Duodenal mucosa (tissue), 2 donors: ENCODE measurements around the gene SOX18.

Experiments used
- H3K27ac ChIP-seq: one replicate; pipeline ENCODE4 v1.7.0; 2013; ENCODE audit warnings: low read depth, low read length
- H3K27me3 ChIP-seq, 2 donors: one replicate each; pipeline ENCODE4 v1.7.0; 2013; ENCODE audit warnings: low read length in 2 of 2, control low read depth in 1 of 2; ENCODE audit not compliant: insufficient read depth in 2 of 2, control insufficient read depth in 1 of 2
- H3K36me3 ChIP-seq, 2 donors: one replicate each; pipeline ENCODE4 v1.7.0; 2013; ENCODE audit warnings: low read length in 2 of 2, control low read depth in 1 of 2; ENCODE audit not compliant: insufficient read depth in 2 of 2, control insufficient read depth in 1 of 2
- H3K4me1 ChIP-seq, 2 donors: one replicate each; pipeline ENCODE4 v1.7.0; 2013; ENCODE audit warnings: low read length in 2 of 2, control low read depth in 1 of 2; ENCODE audit not compliant: insufficient read depth in 2 of 2, control insufficient read depth in 1 of 2
- H3K4me3 ChIP-seq, 2 donors: one replicate each; pipeline ENCODE4 v1.7.0; 2013; ENCODE audit warnings: low read length in 2 of 2, low read depth in 1 of 2
- H3K9ac ChIP-seq, 2 donors: one replicate each; pipeline ENCODE4 v1.7.0; 2013; ENCODE audit warnings: low read length in 2 of 2, low read depth in 1 of 2
- H3K9me3 ChIP-seq, 2 donors: one replicate each; pipeline ENCODE4 v1.7.0; 2013; ENCODE audit warnings: low read length in 2 of 2, control low read depth in 1 of 2; ENCODE audit not compliant: control insufficient read depth in 1 of 2

The SOX18 gene

GRCh38 chr20:64075556-64075955 is 26.1 kb upstream of the SOX18 start:
- Histone ChIP-seq H3K36me3 (peaks cover 0 to 10% of the 10 kb centered on the region in 2 donors), H3K27ac (no peak overlapping the region), H3K9me3 (no peaks in the 10 kb centered on the region), H3K9ac (no peak overlapping the region), H3K4me1 (peaks cover 8 to 22% of the 10 kb centered on the region in 2 donors), H3K27me3 (peaks cover 0 to 16% of the 10 kb centered on the region in 2 donors), H3K4me3 (no peak overlapping the region)

GRCh38 chr20:64074963-64075362 is 25.5 kb upstream of the SOX18 start:
- H3K9me3 ChIP-seq, result no peaks in the 10 kb centered on the region
- peaks cover 8 to 22% of the 10 kb centered on the region in 2 donors for H3K4me1 ChIP-seq
- peaks cover 0 to 10% of the 10 kb centered on the region in 2 donors for H3K36me3 ChIP-seq
- H3K4me3 ChIP-seq, result no peak overlapping the region
- H3K27me3 ChIP-seq, result peaks cover 0 to 14% of the 10 kb centered on the region in 2 donors
- no peak overlapping the region for H3K9ac ChIP-seq
- no peak overlapping the region for H3K27ac ChIP-seq

- no peak overlapping the region for H3K4me3 ChIP-seq
- no peak overlapping the region for H3K9ac ChIP-seq
These were observed 24.8 kb upstream of the SOX18 start for GRCh38 chr20:64074184-64074789.

GRCh38 chr20:64073476-64074183 is 24.2 kb upstream of the SOX18 start:
- Histone ChIP-seq H3K9me3 (no peaks in the 10 kb centered on the region), H3K27ac (no peak overlapping the region), H3K9ac (no peak overlapping the region), H3K36me3 (peaks cover 0 to 10% of the 10 kb centered on the region in 2 donors), H3K27me3 (peaks cover 0 to 7% of the 10 kb centered on the region in 2 donors), H3K4me3 (no peak overlapping the region), H3K4me1 (peaks cover 3 to 18% of the 10 kb centered on the region in 2 donors)

More at GRCh38 chr20:64074184-64074789, 24.8 kb upstream of the SOX18 start:
- H3K36me3 ChIP-seq, result peaks cover 0 to 10% of the 10 kb centered on the region in 2 donors
- H3K27ac ChIP-seq, result no peak overlapping the region
- H3K9me3 ChIP-seq, result no peaks in the 10 kb centered on the region
- H3K27me3 ChIP-seq, result peaks cover 0 to 14% of the 10 kb centered on the region in 2 donors
- H3K4me1 ChIP-seq, result peaks cover 8 to 23% of the 10 kb centered on the region in 2 donors

GRCh38 chr20:64072498-64073063 is 23.1 kb upstream of the SOX18 start:
- Histone ChIP-seq H3K4me1 (peaks cover 0 to 8% of the 10 kb centered on the region in 2 donors), H3K9ac (no peak overlapping the region), H3K4me3 (no peak overlapping the region), H3K9me3 (no peaks in the 10 kb centered on the region), H3K27ac (no peak overlapping the region), H3K27me3 (no peaks in the 10 kb centered on the region), H3K36me3 (peaks cover 0 to 10% of the 10 kb centered on the region in 2 donors)

GRCh38 chr20:64071341-64072332 is 22.2 kb upstream of the SOX18 start:
- H3K4me1 ChIP-seq, result peaks cover 0 to 12% of the 10 kb centered on the region in 2 donors
- peaks cover 0 to 10% of the 10 kb centered on the region in 2 donors for H3K36me3 ChIP-seq
- H3K4me3 ChIP-seq, result no peak overlapping the region
- H3K27ac ChIP-seq, result no peak overlapping the region
- no peak overlapping the region for H3K9ac ChIP-seq
- no peaks in the 10 kb centered on the region for H3K9me3 ChIP-seq
- H3K27me3 ChIP-seq, result no peaks in the 10 kb centered on the region

- no peaks in the 10 kb centered on the region for H3K27me3 ChIP-seq
- H3K4me1 ChIP-seq, result peaks cover 9 to 24% of the 10 kb centered on the region in 2 donors
- H3K9me3 ChIP-seq, result no peaks in the 10 kb centered on the region
- H3K27ac ChIP-seq, result no peak overlapping the region
- H3K9ac ChIP-seq, result no peak overlapping the region
- no peak overlapping the region for H3K4me3 ChIP-seq
- H3K36me3 ChIP-seq, result peaks cover 0 to 10% of the 10 kb centered on the region in 2 donors
These were observed 21.0 kb upstream of the SOX18 start for GRCh38 chr20:64070244-64070993.

GRCh38 chr20:64069614-64070243 is 20.3 kb upstream of the SOX18 start:
- no peaks in the 10 kb centered on the region for H3K9me3 ChIP-seq
- H3K4me3 ChIP-seq, result no peak overlapping the region
- no peak overlapping the region for H3K27ac ChIP-seq
- peaks cover 9 to 24% of the 10 kb centered on the region in 2 donors for H3K4me1 ChIP-seq
- peaks cover 0 to 5% of the 10 kb centered on the region in 2 donors for H3K36me3 ChIP-seq
- no peaks in the 10 kb centered on the region for H3K27me3 ChIP-seq
- H3K9ac ChIP-seq, result no peak overlapping the region

- Histone ChIP-seq H3K27ac (no peak overlapping the region), H3K4me1 (peaks cover 9 to 24% of the 10 kb centered on the region in 2 donors), H3K4me3 (no peak overlapping the region), H3K27me3 (no peaks in the 10 kb centered on the region), H3K9me3 (no peaks in the 10 kb centered on the region), H3K36me3 (peaks cover 0 to 5% of the 10 kb centered on the region in 2 donors), H3K9ac (no peak overlapping the region)
These were observed 19.8 kb upstream of the SOX18 start for GRCh38 chr20:64069209-64069613.
